HG03095 (cell line): ENCODE results near the gene RBKS.

ENCODE experiments used
- ATAC-seq: cut with Tn5 transposase; IDR thresholded peaks from one replicate; pipeline ENCODE4 v1.9.1; 2021; ENCODE audit warnings: moderate library complexity; ENCODE audit not compliant: unreplicated experiment

The RBKS gene

GRCh38 chr2:27838502-27838901 lies 51.7 kb downstream of the RBKS start:
- ATAC-seq, result no peak

- no peak for ATAC-seq
Measured at GRCh38 chr2:27833931-27834330, 56.3 kb downstream of the RBKS start.

- no peak for ATAC-seq
Measured at GRCh38 chr2:27832396-27832795, 57.8 kb downstream of the RBKS start.

- ATAC-seq, result no peak
Measured at GRCh38 chr2:27831279-27832050, 58.7 kb downstream of the RBKS start.

- no peak for ATAC-seq
Measured at GRCh38 chr2:27830656-27831055, 59.5 kb downstream of the RBKS start.

- ATAC-seq, result no peak
Measured at GRCh38 chr2:27829791-27830190, 60.4 kb downstream of the RBKS start.

GRCh38 chr2:27828305-27828704 lies 61.9 kb downstream of the RBKS start:
- ATAC-seq, result no peak

GRCh38 chr2:27824401-27824800 lies 65.8 kb downstream of the RBKS start:
- ATAC-seq, result no peak

- ATAC-seq, result no peak
Measured at GRCh38 chr2:27823569-27823968, 66.6 kb downstream of the RBKS start.

- no peak for ATAC-seq
Measured at GRCh38 chr2:27823135-27823534, 67.1 kb downstream of the RBKS start.

- ATAC-seq, result no peak
Measured at GRCh38 chr2:27822049-27822448, 68.1 kb downstream of the RBKS start.

GRCh38 chr2:27815860-27816438 lies 74.2 kb downstream of the RBKS start:
- no peak for ATAC-seq

GRCh38 chr2:27814758-27815157 lies 75.4 kb downstream of the RBKS start:
- ATAC-seq, result no peak

- ATAC-seq, result no peak
Measured at GRCh38 chr2:27811768-27812167, 78.4 kb downstream of the RBKS start.

GRCh38 chr2:27810455-27810854 lies 79.7 kb downstream of the RBKS start:
- ATAC-seq, result no peak

GRCh38 chr2:27809761-27810241 lies 80.4 kb downstream of the RBKS start:
- no peak for ATAC-seq

- ATAC-seq, result no peak
Measured at GRCh38 chr2:27808984-27809383, 81.2 kb downstream of the RBKS start.

- ATAC-seq, result no peak
Measured at GRCh38 chr2:27808418-27808817, 81.8 kb downstream of the RBKS start.

GRCh38 chr2:27807476-27807875 lies 82.7 kb downstream of the RBKS start:
- no peak for ATAC-seq

GRCh38 chr2:27806311-27807059 lies 83.7 kb downstream of the RBKS start:
- ATAC-seq, result no peak

GRCh38 chr2:27805180-27805579 lies 85.0 kb downstream of the RBKS start:
- no peak for ATAC-seq

GRCh38 chr2:27804146-27804545 lies 86.0 kb downstream of the RBKS start:
- ATAC-seq, result no peak
